Mesenteric fat pad (tissue), 1 donor: ENCODE results near the gene IFT27. TPM values are rescaled to one million over a fixed set of nuclear protein-coding genes. Genes with fewer than 3 reads are reported as not detected.
"Not testable (repeated sequence)": the region's sequence is repeated elsewhere in the genome, so short reads cannot be mapped to it uniquely, and the experiment has no call there.

Source experiments
- DNase-seq: peaks from one replicate; pipeline ENCODE4 v3.0.0-alpha.2; 2020; ENCODE audit warnings: low spot score
- total RNA-seq: library from RNA; stranded (reverse); fragmentation: NEBNext Ultra II Directional; extraction: Animal tissue kit (Norgen Biotek cat#: 25700); gene quantifications from one replicate; pipeline ENCODE4 v1.2.1, GENCODE V29; 2021
- donor health status: DM: yes; HTN: yes; CAD: no.

IFT27 gene
- total RNA-seq, 1 donor from 2014 or later: 21.4 TPM

DNA sequence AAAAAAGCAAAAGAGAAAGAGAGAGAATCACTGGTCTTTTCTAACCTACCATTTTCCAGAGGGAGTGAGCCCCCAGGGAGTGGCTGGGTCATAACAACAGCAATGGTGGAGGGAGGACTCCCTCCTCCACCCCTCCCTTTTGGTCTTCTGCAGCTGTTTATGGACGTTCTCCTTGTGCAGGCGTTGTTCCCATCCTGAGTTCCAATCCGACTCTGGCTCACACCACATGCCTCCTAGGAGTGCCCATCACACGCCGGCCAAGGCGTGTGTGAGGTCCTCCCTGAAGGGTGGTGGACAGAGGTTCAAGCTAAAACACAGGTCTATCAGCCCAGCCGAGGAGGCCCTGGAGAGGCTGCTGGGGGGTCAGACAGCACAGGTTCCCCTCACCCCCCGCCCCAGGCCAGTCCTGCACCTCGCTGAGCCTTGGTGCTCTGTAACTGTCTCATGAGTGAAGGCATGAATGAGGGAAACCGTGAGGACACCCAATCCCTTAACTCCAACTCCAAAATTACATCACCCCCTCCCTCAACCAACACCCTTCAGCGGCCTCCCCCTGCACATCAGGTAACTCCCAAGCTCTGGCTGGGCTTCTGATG, 29.4 kb downstream of the IFT27 start:
- DNase-seq: no peak

DNA sequence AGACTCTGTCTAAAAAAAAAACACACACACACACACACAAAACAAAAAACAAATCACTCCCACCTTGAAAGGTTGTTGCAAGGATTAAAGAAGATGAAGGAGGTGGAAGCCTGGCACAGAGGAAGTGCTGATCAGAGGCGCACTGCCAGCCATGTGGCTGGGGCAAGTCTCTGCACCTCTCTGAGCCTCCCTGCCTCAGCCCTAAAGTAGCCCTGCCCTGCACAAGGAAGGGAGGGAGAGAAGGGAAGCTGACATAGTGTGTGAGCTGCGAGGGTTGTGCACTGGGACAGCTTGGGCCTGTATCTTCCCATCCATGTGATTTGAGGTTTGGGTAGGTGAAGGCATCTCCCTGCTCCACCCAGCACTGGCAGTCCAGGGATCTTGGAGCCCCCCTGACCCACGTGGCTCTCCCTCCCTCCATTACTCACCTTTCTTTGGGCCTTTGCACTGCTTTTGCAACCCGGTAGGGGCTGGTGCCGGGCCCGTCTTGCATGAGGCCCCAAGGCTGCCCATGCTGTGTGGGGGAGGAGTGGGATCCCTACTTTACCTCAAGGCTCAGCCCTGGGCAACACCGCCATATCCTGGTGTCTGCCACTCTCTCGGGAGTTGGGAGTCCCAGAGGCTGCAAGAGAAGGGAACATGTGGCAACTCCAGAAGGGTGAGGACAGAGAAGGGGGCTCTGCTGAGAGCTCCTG, 30.5 kb downstream of the IFT27 start:
- DNase-seq: no peak

DNA sequence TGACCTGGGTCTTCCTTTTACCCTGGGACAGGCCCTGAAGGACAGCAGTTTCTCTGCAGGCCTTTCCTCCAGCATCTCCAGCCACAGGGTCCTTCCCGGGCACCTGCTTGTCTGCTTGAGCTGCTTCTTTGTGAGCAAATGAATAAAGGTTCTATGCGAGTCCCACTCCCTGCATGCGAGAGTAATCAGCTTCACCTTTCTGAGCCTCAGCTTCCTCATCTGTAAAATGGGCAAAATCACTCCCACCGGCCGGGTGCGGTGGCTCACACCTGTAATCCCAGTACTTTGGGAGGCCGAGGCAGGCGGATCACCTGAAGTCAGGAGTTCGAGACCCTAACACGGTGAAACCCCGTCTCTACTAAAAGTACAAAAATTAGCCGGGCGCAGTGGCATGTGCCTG, 31.1 kb downstream of the IFT27 start:
- no peak for DNase-seq

DNA sequence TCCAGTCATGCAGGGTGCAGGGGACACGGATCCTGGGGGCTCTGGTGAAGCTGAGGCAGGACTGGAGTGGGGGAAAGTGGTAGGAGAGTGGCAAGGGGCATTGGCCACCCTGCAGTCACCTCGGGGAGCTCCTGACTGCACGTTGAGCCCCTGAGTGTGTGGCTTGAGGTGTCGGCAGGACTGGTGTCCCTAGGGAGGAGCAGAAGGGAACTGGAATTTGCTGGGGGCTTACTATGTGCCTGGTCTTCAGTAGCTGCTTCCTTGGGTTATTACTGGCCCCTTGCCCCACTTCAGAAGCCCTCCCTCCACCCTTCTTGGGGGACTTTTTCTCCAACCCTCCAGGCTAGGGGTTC, 31.5 kb downstream of the IFT27 start:
- DNase-seq: no peak

GRCh38 chr22:36743591-36744412, 32.1 kb downstream of the IFT27 start:
- DNase-seq: no peak

DNA sequence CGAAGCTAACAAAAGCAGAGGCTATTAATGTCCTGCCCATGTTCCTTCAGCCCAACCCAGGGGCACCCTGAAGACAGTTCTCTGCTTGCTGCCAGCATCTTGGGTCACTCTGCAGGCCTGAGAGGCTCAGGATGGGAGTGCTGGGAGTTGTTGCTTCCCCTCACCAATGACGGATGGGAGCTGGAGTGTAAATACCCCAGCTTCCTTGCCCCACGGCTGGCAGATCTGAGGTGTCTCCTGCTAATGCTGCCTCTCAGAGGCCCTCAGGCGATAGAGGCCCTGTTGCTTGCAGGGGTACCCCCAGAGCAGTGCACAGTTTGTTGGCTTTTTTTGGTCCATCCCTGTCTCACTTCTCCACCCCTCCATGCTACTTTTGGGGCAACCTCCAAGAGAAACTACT, 32.9 kb downstream of the IFT27 start:
- DNase-seq: no peak

DNA sequence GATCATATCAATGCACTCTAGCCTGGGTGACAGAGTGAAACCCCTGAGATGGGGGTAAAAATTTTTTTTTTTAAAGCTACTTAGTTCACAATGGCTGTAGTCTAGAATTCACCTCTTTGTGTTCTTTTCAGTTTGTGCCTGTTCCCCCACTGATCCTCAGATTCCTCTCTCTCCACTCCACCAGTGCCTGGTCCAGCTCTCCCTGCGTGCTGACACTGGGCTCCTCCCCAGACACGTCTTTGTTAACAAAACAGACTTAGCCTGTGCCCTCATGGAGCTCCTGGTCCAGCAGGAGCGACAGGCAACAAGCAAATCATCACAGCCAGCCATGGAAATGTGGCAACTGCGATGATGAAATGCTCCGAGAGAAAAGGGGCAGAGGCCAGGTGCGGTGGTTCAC, 34.0 kb downstream of the IFT27 start:
- DNase-seq: no peak

DNA sequence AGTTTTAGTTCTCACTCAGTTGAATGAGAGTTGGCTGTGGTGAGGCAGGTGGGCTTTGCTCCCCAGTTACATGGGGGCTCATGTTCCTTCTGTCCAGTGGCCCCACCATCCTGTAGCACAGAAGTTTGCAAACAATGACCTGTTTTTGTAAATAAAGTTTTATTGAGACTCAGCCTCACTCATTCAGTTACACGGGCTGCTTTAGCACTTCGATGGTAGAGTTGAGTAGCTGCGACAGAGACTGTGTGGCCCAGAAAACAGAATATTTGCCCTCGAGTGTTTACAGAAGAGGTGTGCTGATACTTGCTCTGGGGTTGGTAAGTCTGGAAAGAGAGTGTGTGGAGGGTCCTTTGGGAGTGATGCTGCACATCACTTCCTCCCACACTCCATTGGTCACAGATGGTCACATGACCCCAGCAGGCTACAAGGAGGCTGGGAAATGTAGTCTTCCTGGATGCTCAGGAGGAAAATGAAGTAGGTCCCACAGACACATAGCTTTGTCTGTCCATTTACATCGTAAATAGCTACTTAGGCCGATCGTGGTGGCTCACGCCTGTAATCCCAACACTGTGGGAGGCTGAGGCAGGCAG, 34.6 kb downstream of the IFT27 start:
- DNase-seq: no peak

GRCh38 chr22:36740716-36741115, 35.2 kb downstream of the IFT27 start:
- no peak for DNase-seq

DNA sequence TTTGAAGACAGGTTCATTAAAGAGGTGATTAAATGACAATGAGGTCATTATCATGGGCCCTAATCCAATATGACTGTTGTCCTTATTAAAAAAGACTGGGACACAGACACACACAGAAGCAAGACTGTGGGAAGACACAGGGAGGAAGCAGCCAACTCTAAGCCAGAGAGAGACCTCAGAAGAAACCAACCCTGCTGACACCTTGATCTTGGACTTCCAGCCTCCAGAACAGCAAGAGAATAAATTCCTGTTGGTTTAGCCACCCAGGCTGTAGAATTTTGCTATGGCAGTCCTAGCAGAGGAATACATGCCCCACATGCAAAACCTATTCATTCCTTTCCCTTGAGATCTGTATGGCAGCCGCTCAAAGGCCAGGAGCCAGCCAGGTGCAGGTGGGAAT, 36.7 kb downstream of the IFT27 start:
- no peak for DNase-seq

GRCh38 chr22:36738416-36739020, 37.4 kb downstream of the IFT27 start:
- DNase-seq: no peak

DNA sequence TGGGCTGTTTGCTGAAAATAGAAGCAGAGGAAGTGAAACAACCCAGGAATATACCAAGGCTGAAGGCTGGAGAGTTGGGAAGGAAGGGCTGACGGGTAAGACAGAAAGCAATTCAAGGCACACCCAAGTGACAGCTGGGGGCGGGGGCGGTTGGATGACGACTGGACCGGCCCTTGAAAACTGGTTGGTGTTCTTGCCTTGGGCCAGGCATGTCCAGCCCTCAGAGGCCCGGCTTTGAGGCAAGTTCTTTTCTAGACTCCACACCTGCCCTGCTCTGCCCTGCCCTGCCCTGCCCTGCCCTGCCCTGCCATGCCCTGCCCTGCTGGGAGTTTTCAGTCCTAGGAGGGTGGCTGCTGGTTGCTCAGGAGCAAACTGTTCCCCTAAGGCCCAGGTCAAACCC, 38.1 kb downstream of the IFT27 start:
- no peak for DNase-seq

DNA sequence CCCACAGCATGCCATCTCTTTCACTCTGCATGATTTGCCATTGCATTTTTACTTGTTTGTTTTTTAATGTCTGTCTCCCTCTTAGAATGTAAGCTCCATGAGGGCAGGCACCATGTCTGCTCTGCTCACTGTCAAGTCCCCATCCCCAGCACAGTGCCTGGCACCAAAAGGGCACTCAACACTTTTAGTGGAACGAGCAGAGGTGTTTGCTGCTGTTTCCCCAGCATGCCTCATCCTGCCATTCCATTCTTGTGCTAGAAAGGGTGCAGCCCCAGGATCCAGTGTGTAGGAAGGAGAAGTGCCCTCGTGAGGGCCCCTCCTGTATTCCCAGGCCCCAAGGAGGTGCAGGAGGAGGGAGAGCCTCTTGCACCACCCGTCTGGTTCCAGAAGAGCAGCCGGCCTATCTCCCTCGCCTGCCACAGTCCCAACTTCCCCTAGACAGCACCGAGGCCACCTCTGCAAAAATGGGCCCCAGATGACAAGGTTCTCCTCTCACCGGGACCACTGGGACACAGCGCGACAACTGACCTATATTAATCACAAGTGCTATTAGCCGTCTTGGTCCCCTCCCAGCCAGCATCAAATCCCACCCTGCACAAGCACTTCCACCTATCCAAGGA, 39.1 kb downstream of the IFT27 start:
- no peak for DNase-seq

DNA sequence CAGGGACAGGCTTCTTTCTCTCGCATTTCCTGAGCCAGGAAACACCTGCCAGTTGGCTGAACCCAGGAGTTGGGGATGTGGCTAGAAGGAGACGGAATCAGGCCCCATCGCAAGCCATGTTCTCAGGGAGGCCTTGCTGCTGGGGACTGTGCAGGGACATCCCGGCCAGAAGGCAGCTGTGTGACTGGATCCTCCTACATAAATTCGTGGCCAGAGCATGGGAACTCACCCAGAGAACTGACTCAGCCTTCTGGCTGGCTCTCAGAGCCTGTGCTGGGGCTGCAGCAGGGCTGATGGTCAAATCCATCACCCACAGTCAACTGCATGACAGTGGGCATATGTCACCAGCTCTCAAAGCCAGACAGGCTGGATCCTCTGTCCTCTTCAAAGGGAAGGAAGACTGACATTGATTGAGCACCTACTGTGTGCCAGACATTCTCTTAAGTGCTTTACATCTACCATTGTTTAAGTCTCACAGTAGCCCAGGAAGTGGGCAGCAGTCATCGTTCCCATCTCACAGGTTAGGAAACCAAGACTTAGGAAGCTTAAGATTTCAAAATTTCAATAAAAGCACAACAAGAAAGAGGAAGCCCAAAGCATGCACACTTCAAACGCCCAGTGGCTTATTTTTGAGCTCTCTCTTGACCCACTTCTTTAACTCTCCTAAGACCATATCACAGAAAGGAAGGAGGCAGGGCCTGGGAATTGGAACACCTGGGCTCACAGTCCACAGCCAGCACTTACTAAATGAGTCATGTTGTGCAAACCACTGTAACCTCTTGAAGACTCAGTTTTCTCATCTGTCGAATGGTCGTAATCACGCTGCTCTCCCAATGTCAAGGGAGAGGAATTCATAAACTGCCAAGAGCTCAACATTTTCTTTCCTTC, 41.5 kb downstream of the IFT27 start:
- DNase-seq: no peak

GRCh38 chr22:36733271-36733670, 42.6 kb downstream of the IFT27 start:
- DNase-seq: no peak

DNA sequence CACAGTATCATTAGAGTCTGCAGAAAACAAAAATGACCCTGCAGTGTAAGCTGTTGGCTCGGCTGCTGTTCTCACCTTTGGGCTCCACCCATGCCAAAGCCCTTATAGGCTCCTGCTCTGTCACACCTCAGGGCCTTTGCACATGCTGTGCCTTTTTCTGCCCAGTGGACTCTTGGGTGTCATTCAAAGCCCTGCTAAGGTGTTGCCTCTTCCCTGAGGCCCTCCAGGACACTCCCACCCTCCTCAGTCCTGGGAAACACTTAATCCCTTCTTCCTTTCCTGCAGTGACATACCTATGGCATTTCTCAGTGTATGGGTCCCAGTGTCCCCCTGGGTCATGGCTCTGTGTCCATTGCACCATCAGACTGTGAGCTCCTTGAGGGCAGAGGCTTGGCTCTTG, 43.3 kb downstream of the IFT27 start:
- DNase-seq: no peak

DNA sequence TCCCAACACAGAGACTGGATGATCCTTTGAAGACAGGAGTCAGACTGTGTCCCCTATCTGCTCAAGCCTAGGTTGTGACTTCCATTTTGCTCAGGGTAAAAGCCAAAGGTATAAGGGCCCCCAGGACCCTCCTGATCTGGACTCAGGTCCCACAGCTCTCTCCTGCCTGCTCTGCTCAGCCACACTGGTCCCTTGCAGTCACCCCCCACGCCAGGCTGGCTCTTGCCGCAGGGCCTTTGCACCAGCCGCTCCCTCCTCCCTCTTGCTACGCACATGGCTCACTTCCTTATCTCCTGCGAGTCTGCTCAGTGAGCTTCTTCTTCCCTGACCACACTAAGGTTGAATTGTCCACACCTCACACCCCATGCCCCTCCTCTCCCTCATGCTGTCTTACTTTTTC, 44.0 kb downstream of the IFT27 start:
- no peak for DNase-seq

DNA sequence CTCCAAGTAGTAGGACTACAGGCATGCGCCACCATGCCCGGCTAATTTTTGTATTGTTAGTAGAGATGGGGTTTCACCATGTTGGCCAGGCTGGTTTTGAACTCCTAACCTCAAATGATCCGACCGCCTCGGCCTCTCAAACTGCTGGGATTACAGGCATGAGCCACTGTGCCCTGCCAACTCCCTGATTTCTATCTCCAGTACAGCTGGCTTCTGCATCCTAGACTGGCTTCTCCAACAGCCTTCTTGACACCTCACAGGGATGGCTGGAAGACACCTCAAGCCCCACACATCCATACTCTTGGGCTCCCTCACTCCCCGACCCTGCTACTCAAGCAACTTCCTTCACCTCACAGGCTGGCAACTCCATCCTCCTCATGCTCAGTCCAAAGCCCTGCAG, 44.6 kb downstream of the IFT27 start:
- not testable (repeated sequence) for DNase-seq

GRCh38 chr22:36730176-36730858, 45.6 kb downstream of the IFT27 start:
- no peak for DNase-seq

- no peak for DNase-seq
These were observed 46.6 kb downstream of the IFT27 start for GRCh38 chr22:36729321-36729720.
